Measurements from ENCODE around the gene MAP3K21.

- TF ChIP-seq CTCF (IDR thresholded peaks at IDR 0.05; ENCODE audit: low read depth, low read length, poor library complexity, severe bottlenecking) (no peak), EZH2phosphoT487 (IDR thresholded peaks at IDR 0.05; ENCODE audit: borderline replicate concordance, low read length) (no peak)
These were observed 5.6 kb downstream of the MAP3K21 start for GRCh38 chr1:233333086-233333485.

All from DOHH2 (cell line).